NB4 (cell line): ENCODE measurements around the gene CDC73.

Experiments used
- DNase-seq: peaks from one replicate; pipeline ENCODE4 v3.0.0; 2010; ENCODE audit warnings: low read depth
- H3K4me3 ChIP-seq: one replicate; pipeline ENCODE4 v1.5.1; 2011; ENCODE audit warnings: mild to moderate bottlenecking, low read depth, low read length, moderate library complexity
- MYC ChIP-seq: IDR thresholded peaks from 2 replicates; pipeline ENCODE4 v1.6.1; 2011; ENCODE audit warnings: low read depth, low read length
- POLR2A ChIP-seq: IDR thresholded peaks from 2 replicates; pipeline ENCODE4 v1.6.1; 2011; ENCODE audit warnings: mild to moderate bottlenecking; ENCODE audit not compliant: insufficient read length; ENCODE audit errors: extremely low read depth
- TF ChIP-seq, protein P1 (sequence below): IDR thresholded peaks from 2 replicates; pipeline ENCODE4 v1.6.1; 2011; ENCODE audit warnings: low read depth, low read length
- TF ChIP-seq, protein P2 (sequence below): IDR thresholded peaks from one replicate; pipeline ENCODE4 v1.5.1; 2012; ENCODE audit warnings: low read depth, low read length

Gene CDC73

DNA sequence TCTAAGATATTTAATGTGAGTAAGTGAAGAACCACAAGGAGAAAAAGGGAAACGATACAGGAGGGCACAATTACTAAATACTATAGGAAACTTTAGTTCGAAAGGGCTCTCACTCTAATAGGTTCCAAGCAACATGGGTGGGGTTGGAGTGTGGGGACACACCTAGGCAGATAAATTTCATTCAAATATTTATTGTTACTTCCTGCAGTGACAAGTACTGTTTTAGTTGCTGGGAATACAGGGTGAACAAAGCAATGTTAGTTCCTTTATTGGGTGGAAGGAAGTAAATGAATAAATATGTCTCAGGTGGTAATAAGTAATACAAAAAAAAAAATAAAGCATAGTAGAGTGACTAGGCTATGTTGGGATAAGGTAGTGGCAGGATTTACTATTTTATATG, 137.8 kb downstream of the CDC73 start:
- no peak for DNase-seq
- no peak overlapping the region for H3K4me3 ChIP-seq
- TF ChIP-seq, protein P1, sequence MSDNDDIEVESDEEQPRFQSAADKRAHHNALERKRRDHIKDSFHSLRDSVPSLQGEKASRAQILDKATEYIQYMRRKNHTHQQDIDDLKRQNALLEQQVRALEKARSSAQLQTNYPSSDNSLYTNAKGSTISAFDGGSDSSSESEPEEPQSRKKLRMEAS, result no peak
- TF ChIP-seq, protein P2, sequence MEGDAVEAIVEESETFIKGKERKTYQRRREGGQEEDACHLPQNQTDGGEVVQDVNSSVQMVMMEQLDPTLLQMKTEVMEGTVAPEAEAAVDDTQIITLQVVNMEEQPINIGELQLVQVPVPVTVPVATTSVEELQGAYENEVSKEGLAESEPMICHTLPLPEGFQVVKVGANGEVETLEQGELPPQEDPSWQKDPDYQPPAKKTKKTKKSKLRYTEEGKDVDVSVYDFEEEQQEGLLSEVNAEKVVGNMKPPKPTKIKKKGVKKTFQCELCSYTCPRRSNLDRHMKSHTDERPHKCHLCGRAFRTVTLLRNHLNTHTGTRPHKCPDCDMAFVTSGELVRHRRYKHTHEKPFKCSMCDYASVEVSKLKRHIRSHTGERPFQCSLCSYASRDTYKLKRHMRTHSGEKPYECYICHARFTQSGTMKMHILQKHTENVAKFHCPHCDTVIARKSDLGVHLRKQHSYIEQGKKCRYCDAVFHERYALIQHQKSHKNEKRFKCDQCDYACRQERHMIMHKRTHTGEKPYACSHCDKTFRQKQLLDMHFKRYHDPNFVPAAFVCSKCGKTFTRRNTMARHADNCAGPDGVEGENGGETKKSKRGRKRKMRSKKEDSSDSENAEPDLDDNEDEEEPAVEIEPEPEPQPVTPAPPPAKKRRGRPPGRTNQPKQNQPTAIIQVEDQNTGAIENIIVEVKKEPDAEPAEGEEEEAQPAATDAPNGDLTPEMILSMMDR, result no peak

DNA sequence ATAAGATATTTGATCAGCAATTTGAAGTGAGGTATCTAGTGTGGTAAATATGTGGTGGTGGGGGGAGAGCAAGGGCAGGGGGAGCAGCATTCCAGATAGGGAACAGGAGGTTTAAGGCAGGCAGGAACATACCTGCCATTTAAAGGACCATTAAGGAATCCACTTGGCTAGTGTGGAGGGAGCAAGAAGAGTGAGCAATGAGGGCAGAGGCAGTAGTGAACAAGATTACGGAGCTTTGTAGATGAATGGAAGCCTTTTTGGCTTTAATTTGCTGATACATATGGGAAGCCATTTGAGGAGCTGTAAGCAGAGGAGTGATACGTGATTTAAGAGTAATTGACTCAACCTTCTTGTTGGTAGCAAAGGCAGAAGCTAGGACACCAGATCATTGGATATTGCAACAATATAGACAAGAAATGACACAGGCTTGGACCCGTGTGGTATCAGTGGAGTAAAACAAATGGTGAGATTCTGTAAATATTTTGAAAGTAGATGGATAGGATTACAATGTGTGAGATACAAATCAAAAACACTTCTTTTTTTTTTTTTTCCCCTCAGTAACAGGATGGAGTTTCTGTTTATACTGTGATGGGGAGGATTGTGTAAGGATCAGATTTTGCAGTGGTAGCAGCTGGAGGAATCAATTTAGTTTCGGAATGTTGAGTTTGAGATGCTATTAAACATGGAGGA, 138.4 kb downstream of the CDC73 start:
- H3K4me3 ChIP-seq, result no peak overlapping the region
- DNase-seq, result no peak
- TF ChIP-seq, protein P2, result no peak
- TF ChIP-seq, protein P1, result no peak
- TF ChIP-seq POLR2A, result no peak
- no peak for TF ChIP-seq MYC

DNA sequence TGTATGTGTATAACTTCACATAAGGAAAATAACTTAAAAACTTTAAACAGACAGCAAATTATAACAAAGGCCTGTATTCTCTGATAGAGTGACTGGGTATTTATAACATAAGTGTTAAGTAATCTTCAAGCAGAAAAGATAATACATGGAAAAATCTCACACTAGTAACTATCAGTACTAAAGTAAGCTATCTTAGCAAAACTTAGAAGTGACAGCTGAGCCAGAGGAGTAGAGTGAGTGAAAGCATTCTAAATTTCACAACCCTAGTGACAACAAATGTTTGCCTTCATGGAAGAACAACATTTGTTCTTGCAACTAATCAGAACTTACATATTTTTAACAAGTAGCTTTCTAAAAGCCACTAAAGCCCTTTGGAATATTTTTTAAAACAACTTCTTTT, 139.1 kb downstream of the CDC73 start:
- no peak for TF ChIP-seq POLR2A
- TF ChIP-seq, protein P1, result no peak
- no peak for TF ChIP-seq MYC
- TF ChIP-seq, protein P2, result no peak
- DNase-seq, result no peak
- H3K4me3 ChIP-seq, result no peak overlapping the region

DNA sequence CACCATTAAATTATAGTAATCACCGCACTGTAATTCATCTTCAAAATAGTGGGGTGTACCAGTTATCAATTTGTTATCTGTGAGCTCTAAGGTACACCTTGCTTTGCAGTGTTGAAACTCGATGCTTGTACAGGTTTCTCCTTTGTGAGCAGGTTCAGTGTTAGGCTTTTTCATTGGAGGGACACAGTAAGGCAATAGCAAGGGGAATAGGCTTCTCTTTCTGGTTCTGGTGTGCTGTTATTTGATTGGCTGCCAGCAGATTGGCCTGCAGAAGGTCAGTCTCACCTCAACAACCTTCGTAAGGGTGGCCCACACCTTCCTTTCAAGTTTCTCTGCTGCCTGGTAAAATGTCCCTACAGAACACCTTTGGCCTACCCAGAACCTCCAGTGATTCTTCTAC, 140.8 kb downstream of the CDC73 start:
- no peak for TF ChIP-seq POLR2A
- TF ChIP-seq, protein P1, result no peak
- TF ChIP-seq MYC, result no peak
- TF ChIP-seq, protein P2, result no peak
- no peak for DNase-seq
- H3K4me3 ChIP-seq, result no peak overlapping the region

DNA sequence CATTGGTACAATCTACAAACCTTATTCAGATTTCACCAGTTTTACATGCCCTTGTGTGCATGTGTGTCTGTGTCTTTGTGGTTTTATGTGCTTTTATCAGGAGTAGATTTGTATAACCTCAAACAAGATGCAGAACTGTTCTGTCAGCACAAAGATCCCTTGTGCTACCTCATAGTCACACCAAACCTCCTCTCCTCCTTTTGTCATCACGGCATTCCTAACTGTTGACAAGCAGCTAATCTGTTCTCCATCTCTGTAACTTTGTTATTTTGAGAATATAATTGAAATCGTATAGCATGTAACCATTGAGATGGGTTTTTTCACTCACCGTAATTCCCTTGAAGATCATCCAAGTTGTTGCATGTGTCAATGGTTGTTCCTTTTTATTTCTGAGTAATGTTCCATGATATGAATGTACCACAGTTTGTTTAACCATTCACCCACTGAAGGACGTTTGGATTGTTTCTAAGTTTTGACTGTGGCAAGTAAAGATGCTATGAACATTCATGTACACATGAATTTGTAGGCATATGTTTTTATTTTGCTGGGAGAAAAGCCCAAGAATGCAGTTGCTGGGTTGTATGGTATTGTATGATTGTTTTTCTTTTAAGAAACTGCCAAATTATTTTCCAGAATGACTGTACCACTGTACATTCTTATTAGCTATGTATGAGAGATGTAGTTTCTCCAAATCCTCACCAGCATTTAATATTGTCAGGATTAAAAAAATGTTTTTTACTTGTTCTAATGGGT, 142.7 kb downstream of the CDC73 start:
- H3K4me3 ChIP-seq, result no peak overlapping the region
- TF ChIP-seq, protein P2, result no peak
- TF ChIP-seq POLR2A (no peak), MYC (no peak)
- TF ChIP-seq, protein P1, result no peak

More for the DNA sequence above, 142.7 kb downstream of the CDC73 start:
- DNase-seq, result no peak
